HG03432 (cell line): ENCODE measurements around the gene NPHP4.

ENCODE experiments used
- ATAC-seq: cut with Tn5 transposase; IDR thresholded peaks from one replicate; pipeline ENCODE4 v1.9.1; 2021; ENCODE audit warnings: mild to moderate bottlenecking, moderate library complexity; ENCODE audit not compliant: unreplicated experiment

The NPHP4 gene

DNA sequence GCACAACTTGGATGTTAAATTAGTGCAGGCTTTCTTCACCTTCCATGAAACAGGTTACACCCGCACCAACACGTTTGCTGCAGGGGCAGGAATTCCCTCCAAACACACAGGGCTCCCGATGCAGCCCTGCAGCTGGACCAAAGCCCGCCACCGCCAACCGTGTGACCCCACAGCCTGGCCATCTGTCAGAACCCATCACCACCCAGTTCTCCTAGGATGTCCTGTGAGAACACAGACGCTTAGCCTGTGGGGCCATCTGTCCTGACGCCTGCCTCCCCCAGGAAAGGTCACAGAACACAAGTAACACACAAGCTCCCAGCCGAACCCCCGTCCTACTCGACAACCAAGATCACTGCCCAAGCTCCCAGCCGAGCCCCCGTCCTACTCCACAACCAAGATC is 108.1 kb downstream of the NPHP4 start:
- no peak for ATAC-seq

DNA sequence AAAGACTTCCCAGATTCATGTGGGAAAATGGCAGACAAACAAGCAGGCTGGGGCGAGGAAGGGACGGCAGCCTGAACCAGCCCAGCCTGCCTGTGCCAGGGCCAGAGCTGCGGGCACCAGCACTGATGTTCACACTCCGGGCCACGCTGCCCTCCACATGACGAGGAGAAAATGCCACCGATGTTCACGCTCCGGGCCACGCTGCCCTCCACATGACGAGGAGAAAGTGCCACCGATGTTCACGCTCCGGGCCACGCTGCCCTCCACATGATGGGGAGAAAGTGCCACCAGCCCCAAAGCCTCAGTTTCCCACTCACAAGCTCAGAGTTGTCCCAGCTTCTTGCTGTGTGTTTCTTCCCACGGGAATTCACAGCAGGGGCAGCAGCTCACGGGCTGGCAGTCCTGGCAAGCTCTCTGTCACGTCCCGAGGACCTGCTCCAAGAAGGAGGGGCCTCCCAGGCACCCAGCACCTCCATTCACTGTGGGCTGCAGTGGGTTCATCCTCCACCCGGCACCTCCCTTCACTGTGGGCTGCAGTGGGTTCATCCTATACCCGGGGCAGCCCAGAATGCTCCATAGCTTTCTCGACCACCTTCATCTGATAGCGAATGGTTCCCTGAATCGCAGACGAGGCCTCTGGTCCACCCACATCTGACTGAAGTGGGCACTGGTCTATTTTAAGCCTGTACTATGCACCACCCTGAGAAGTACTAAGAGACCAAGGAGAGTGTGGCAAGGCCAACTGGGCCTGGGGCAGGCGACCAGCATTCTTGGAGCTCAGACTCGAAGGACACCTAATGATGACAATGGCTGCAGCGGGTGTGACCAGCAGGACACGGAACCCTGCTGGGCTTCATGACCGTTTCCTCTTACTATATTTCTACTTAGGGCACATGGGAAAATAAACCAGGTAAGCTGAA is 108.8 kb downstream of the NPHP4 start:
- no peak for ATAC-seq

DNA sequence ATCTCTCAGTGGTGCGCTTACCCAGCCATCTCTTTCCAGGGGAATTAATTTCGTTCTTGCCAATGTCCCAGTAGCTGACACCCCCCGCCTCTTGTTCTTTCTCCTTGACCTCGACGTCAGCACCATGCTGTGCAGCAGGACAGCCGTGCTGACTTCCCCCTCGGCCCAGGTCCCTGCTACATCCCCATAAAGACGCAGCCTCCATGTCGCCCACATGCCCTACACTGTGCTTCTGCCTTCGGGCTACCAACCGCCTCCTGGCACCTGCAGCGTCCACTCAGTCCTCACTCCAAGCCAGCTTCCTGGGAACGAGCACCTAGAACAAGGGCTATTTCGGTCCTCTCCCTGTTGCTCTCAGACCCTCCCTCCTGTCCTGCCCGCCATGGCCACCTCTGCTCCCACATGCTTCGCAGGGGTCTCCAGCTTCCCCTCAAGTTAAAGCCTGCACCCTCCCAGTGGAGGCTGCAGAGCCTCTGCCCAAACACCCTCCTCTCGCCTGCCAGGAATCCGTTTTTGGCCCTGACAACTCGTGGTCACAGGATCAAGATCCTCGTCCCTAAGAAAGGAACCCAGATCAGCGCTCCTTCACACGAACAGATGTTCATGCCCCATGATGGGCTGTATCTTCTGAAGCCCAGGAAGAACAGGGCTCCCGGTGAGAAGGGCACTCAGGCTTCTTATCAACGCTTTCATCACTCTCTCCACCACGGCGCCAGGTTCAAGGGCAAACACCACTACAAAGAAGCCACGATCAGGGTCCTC is 109.7 kb downstream of the NPHP4 start:
- no peak for ATAC-seq

DNA sequence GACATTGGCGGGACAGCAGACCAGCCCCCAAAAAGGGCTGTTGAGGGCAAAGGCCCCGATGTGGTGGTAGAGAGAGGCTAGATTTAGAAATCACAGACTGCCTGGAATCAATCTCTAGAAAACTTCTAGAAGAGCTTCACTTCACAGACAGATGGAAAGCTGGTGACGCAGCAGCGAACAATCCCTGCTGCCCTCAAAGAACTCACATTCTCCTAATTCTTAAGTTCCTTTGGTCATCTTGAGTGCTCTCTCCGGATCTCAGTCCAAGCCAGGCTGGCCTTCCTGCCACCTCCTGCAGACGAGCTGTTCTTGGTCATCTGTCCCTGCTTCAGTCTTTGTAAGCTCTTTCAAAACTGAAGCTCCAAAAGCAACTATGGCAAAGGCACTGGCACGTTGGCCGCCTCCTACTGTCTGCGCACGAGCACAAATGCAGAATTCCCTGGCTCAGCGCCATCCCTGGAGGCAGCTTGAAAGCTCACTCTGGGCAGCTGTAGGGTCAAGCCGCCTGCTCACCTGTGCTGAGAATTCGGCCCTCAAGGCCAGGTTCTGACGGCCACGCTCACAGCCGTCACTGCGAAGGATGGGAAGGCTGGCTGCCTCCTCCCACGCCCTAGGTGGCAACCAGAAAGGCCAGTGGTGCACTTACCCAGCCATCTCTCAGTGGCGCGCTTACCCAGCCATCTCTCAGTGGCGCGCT is 110.6 kb downstream of the NPHP4 start:
- ATAC-seq, result no peak

DNA sequence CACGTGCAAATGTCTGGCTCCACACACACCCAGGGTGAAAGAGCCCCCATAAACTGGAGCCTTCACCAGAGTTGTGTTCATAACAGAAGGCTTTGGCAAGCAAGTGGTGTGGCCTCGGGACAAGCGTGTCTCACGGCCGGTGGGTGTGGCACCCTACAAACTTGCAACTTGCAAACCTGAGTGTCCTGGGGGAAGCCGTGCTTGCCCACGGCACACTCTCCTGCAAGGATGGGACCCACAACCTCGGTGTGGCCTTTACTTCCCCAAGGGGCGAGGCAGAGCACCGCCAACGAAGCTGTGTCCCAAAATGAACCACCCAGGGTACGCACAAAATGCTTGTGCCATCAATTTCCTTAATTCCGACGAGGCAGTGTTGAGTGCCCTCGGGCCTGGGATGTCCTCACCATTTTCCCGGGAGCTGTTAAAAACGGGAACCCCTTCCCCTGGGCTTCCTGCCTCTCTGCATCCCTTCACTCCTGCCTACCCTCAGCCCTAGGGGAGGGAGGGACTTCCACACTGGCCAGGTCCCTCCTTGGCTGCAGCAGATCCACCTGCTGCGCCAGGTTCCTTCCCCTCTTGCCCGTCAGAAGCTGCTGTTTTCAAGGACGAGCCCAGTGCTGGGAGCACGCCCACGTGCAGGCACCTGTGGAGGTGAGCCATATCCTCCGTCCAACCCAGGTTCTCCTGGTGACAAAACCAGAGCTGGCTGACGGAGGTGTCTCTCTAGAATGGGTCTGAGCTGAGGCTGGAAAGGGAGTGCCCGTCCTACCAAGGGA is 111.4 kb downstream of the NPHP4 start:
- no peak for ATAC-seq

DNA sequence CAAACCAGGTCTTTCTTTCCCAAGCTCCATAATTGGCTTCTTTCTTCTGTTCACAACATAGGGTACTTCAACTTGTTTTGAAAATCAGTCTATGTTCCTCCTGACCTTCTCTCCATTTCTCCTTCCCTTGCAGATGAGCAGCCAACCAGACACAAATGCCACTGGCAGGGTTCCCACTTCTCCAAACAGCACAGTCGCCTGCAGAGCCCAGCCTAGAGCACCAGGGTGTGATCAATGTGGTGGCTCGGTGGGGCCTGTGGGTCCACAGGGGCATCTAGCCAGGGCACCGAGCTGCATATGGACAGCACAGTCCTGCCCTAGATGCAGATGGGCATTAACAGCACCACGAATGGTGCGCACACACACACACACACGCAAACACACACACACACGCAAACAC is 112.8 kb downstream of the NPHP4 start:
- no peak for ATAC-seq

DNA sequence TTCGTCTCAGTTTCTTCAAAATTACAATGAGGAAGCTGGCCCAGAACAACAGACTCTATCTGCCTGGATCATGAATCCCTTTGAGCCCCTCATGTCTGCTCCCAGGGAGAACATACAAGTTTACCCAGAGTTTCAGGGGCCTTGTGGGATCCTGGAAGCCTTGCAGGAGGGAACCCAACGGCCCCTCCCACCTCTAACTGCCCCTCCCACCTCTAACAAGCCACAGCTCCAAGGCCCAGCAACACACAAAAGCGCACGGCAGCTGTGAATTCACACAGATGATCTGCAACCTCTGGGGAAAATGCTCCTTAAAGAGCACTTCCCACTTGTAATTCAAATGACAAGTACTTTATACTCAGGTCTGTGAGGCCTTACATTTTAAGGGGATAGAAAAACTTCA is 113.3 kb downstream of the NPHP4 start:
- ATAC-seq, result no peak

DNA sequence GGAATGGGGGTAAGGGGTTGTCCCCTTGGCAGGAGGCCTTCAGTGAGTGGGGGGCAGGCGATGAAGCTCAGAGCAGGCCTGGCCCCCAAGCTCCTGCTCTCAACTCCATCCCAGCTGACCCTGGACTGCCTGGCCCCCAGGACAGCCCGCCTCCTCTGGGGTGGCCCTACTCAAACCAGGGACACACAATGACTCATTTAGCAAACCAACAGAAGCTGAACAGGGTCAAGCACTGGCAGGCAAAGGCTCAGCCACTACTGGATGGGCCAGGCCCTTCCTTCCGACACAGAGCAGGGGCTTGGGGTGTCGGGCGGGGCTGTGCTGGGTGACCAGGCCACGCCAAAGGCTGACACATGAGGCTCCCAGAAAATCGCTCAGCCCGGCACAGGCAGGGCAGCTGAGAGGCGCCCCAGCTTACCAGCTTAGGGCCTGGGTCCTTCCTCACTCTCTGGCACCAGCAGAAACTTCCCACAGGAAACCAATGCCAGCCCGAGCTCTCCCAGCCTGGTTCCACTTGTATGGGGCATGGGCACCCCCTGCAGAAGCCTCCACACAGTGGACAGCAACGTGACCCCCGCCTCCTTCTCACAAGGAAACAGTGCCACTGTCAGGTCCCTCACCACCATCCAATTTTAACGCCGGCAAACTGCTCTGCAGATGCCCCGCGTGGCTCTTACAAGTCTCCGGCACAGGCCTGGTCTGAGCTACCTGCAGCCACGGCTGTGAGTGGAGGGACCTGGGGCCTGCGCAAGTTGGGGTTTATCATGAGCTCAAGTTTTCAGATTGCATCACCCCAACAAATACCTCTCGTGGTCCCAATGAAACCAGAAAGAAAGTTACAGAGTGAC is 114.3 kb downstream of the NPHP4 start:
- no peak for ATAC-seq

DNA sequence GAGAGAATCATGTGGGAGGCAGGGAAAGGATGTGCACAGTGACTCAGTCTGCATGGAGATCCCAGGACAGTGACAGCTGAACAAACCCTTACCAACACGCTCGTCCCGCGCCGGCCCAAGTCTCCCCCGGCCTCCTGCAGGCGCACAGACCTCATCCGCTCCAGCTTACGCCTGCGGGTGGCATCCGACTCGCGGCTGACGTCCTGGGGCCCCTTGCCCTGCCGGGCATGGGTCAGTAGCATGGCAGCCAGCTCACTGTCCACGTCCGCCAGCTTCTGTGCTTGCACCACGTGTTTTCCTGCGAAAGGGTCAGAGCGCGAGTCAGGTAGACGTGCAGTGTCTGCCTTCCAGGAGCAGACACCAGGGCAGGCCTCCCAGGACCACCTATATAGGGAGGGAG is 115.2 kb downstream of the NPHP4 start:
- no peak for ATAC-seq

DNA sequence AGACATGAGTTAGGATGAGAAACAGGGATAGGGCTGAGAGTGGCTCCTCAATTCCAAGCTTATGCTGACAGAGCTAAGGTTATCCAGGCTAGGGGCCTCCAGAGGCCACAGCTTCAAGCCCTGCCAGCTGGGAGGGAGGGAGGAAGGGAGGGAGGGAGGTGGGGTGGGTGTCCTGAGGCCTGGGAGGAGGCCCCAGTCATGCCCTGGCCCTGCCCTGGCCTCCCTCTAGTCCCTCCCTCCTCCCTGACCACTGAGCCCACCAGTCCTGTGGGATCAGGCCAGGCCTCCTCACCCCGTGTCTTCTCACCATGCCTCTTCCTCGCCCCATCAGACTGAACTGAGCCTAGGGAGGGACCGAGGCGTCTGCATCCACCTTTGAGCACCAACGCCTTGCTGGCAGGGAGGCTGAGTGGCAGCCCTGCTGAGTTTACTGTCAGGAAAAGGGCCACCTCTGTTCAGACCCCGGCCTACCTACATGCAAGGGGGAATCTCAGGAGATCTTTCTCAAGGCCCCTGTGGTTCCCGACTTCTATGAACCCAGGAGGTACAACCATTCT is 116.1 kb downstream of the NPHP4 start:
- ATAC-seq, result no peak

DNA sequence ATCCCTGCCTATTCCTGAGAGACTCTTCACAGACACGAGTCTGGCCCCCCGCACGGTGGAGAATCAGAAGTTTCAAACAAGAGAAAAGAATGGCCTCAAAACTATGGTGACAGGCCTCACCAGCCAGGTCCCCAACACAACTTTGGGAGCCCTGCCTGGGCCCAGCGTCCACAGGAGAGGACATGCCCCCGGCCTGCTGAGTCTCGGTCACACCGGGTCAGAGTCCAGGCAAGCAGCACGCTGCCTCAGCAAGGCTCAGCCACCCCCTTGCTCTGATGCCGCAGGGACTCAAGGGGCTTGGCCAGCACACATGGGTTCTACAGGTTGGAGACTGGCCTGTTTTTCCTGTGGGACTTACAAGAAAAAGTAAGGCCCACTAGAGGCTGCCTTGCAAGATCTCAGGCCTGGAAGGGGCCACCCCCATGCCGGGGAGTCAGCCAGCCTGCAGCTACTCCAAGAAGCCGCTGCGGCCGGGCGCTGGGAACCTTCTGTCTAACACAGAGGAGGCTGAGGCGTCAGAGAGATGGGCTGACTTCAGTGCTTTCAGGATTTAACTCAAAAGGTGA is 116.8 kb downstream of the NPHP4 start:
- no peak for ATAC-seq

DNA sequence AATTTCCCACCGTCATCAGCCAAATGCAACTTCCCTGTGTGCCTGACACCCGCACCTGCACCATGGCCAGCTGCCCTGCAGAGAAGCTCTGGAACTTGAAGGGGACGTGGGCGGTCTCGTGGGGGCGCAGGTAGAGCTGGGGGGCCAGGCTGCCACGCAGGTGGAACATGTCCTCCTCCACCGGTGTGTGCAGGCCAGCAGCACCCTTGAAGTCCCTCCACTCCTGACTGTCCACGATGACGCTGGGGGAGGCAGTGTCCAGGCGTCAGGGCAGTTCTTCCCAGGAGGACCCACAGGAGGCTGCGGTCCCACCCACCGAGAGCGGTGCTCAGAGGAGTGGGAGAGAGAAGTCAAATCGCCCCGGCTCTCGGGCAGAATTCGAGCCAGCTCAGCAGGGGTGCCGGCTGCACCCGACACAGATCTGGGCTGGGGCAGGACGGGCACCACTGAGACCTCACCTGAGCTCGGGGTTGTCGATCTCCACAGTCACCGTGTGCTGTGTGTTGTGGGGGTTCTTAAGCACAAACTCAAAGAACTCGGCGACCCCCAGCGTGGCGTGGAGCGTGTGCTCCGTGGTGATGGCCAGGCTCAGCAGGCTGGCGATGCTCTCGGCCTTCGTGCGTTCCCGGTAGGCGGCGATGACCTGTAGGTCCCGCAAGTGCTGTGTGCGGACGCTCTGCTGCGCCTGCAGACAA is 117.7 kb downstream of the NPHP4 start:
- no peak for ATAC-seq

DNA sequence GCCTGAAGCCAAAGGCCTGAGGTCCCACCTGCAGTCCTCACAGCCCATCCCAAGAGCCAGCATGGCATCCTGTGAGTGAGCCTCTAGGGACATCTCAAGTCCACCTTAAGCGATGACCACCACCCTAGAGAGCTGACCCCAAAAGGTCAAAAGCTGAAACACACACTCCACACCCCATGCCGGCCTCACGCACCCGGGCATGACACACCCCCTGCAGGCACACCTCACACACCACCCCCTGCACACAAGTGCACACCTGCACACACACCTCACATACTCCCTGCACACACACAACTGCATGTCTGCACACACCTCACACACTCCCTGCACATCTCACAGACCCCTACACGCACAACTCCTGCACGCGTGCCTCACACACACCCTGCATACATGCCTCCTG is 118.7 kb downstream of the NPHP4 start:
- ATAC-seq, result no peak

DNA sequence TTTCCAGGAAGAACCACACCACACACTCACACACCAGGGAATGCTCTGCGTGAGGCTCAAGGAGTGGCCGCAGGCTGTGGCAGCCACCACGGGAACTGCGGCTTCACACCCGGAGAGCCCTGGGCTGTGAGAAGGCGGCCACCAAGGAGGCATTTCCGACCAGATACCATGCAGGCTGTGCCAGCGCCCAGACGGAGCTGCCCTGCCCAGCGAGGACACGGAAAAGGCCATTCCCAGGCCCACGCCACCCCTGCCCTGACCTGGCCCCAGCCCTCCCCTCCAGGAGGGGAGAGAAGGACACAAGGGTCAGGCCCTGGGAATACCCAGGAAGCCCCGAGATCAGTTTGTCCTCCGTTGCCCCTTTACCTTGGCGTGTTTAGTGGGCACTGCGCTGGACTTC is 119.3 kb downstream of the NPHP4 start:
- ATAC-seq, result no peak

DNA sequence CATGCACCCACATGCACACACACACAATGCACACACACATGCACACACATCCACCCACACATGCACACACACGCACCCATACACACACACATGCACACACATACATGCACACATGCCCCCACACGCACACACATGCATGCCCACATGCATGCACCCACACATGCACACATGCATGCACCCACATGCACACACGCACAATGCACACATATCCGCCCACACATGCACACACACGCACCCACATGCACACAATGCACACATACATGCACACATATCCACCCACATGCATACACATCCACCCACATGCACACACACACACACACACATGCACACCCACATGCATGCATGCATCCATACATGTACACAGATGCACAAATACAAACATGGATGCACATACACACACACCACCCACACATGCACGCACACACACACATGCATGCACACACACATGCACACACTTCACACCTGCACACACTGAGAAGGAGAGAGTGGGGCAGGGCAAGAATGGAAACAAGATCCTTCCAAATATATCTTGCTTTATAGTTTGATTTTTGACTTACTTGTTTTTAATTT is 123.2 kb downstream of the NPHP4 start:
- no peak for ATAC-seq

DNA sequence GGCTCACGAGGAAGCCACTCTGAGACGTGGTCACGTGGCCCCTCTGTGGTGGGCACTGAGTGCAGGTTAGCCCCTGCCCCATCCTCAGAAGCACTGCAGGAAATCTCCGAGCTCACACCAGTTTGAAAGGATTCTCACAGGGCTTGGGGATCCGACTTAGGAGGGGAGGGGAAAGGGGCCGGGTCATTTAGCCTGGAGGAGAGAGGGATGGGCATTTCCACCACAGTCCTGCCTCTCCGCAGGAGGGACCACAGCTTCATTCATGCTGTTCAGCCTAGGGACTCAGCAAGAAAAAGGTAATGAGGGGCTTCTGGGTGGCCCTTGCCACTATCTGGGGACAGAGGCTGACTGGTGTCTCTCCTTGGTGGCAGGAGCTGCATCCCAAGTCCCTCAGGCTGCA is 126.5 kb downstream of the NPHP4 start:
- no peak for ATAC-seq

DNA sequence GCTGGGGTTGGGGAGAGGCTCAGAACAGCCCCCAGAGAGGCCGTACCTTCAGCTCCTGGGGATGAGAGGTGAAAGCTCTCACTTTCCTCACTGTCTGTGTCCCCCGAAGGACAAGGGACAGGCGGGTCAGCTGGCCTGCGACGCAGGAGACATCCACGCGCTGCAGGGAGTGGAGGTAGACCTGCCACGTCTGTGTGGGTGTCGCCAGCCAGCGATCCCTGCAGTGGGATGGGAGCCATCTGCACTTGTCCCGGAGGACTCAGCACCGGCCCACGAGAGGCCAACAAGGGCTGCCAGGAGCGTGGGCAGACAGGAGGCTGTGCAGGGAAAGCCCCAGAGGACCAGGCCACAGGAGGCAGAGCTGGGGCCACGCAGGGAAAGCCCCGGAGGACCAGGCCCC is 127.2 kb downstream of the NPHP4 start:
- no peak for ATAC-seq

DNA sequence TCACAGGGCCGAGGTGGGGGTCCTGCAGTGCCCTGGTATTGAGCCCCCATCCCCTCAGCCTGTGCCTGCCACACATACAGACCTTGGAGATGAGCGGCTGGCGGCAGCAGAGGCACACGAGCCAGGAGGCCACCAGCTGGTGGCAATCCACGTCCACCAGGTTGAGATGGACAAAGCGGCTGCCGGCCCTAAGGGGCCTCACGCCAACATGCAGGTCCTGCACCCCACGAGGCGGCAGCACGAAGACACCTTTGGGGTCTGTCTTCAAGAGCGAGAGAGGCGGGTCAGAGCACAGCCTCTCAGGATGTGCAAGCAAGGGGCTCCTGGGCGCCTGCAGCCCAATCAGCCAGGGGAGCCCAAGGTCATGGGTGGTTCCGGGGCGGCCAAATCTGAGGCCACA is 128.0 kb downstream of the NPHP4 start:
- ATAC-seq, result no peak
